ENCODE measurements around the gene ICAM4. TPM values are rescaled to one million over a fixed set of nuclear protein-coding genes. Genes with fewer than 3 reads are reported as not detected.

ICAM4 gene
- total RNA-seq, 2 experiments from 2014 or later: 0.36 to 0.91 TPM

Other genes with a start within 250 kb of the ICAM4 start
- gene SHFL, start 200.6 kb upstream of the ICAM4 start, total RNA-seq: 10 to 100 TPM; 41.9 to 44.1 TPM
- 10 to 100 TPM; 10.2 to 11.5 TPM for gene ANGPTL6, start 184.3 kb upstream of the ICAM4 start, total RNA-seq
- 100 to 1,000 TPM; 294 to 298 TPM for gene PPAN, start 180.6 kb upstream of the ICAM4 start, total RNA-seq
- gene P2RY11, start 175.3 kb upstream of the ICAM4 start, total RNA-seq: 10 to 100 TPM; 68.6 to 68.9 TPM
- 100 to 1,000 TPM; 311 to 312 TPM for gene EIF3G, start 167.1 kb upstream of the ICAM4 start, total RNA-seq
- gene DNMT1, start 92.0 kb upstream of the ICAM4 start, total RNA-seq: 100 to 1,000 TPM; 345 to 355 TPM
- gene S1PR2, start 55.6 kb upstream of the ICAM4 start, total RNA-seq: 10 to 100 TPM; 14.1 to 14.3 TPM
- 100 to 1,000 TPM; 157 to 161 TPM for gene MRPL4, start 34.7 kb upstream of the ICAM4 start, total RNA-seq
- 10 to 100 TPM; 57.2 to 57.8 TPM for gene ICAM1, start 15.8 kb upstream of the ICAM4 start, total RNA-seq
- gene ICAM5, start 3.0 kb downstream of the ICAM4 start, total RNA-seq: 1 to 10 TPM; 2.2 to 3.8 TPM
- 1 to 10 TPM; 3.7 to 5.8 TPM for gene ZGLP1, start 22.9 kb downstream of the ICAM4 start, total RNA-seq
- gene FDX2, start 29.1 kb downstream of the ICAM4 start, total RNA-seq: 10 to 100 TPM; 23.8 to 27.2 TPM
- gene RAVER1, start 46.6 kb downstream of the ICAM4 start, total RNA-seq: 100 to 1,000 TPM; 100 to 102 TPM
- gene ICAM3, start 52.7 kb downstream of the ICAM4 start, total RNA-seq: 10 to 100 TPM; 87.5 to 89.4 TPM
- gene TYK2, start 93.6 kb downstream of the ICAM4 start, total RNA-seq: 100 to 1,000 TPM; 191 to 199 TPM
- gene CDC37, start 116.6 kb downstream of the ICAM4 start, total RNA-seq: 100 to 1,000 TPM; 294 TPM
- gene PDE4A, start 133.6 kb downstream of the ICAM4 start, total RNA-seq: 10 to 100 TPM; 30.3 to 31.2 TPM
- gene KEAP1, start 216.4 kb downstream of the ICAM4 start, total RNA-seq: 10 to 100 TPM; 90.6 to 94.8 TPM
- gene S1PR5, start 230.5 kb downstream of the ICAM4 start, total RNA-seq: 1 to 10 TPM in 1 of 2 experiments, under 1 TPM in 1; 0.46 to 1.1 TPM